ENCODE data around the gene TARS3. TPM values are rescaled to one million over a fixed set of nuclear protein-coding genes. Genes with fewer than 3 reads are reported as not detected.

TARS3 gene
- total RNA-seq, 1 donor from 2014 or later, result 6.9 TPM

GRCh38 chr15:101686718-101687117, 37.6 kb downstream of the TARS3 start:
- intact Hi-C loops (cut with DNase I), result no loop called here
- H3K27me3 ChIP-seq, result no peaks in the 10 kb centered on the region
- H3K27ac ChIP-seq, result no peak overlapping the region
- H3K4me3 ChIP-seq, result no peak overlapping the region
- peaks cover 0 to 14% of the 10 kb centered on the region in 2 donors for H3K36me3 ChIP-seq
- TF ChIP-seq POLR2AphosphoS5 (IDR thresholded peaks at IDR 0.05; ENCODE audit: insufficient read depth in 1 of 2, low read depth in 1 of 2) (no peak), POLR2A (IDR thresholded peaks at IDR 0.05) (no peak), CTCF (IDR thresholded peaks at IDR 0.05) (no peak)
- H3K9me3 ChIP-seq, result no peaks in the 10 kb centered on the region
- no peak for DNase-seq (ENCODE audit: extremely low spot score in 2 of 2)
- H3K4me1 ChIP-seq, result no peaks in the 10 kb centered on the region

GRCh38 chr15:101684877-101685276, 39.4 kb downstream of the TARS3 start:
- H3K36me3 ChIP-seq, result peaks cover 0 to 14% of the 10 kb centered on the region in 2 donors
- H3K9me3 ChIP-seq, result no peaks in the 10 kb centered on the region
- intact Hi-C loops (cut with DNase I), result no loop called here
- H3K4me1 ChIP-seq, result no peaks in the 10 kb centered on the region
- no peak overlapping the region for H3K4me3 ChIP-seq
- DNase-seq (ENCODE audit: extremely low spot score in 2 of 2), result no peak
- TF ChIP-seq POLR2AphosphoS5 (IDR thresholded peaks at IDR 0.05; ENCODE audit: insufficient read depth in 1 of 2, low read depth in 1 of 2), result no peak
- no peak for TF ChIP-seq CTCF (IDR thresholded peaks at IDR 0.05)
- no peak for TF ChIP-seq POLR2A (IDR thresholded peaks at IDR 0.05)
- no peak overlapping the region for H3K27ac ChIP-seq
- H3K27me3 ChIP-seq, result no peaks in the 10 kb centered on the region

GRCh38 chr15:101684384-101684783, 39.9 kb downstream of the TARS3 start:
- intact Hi-C loops (cut with DNase I), result no loop called here
- H3K36me3 ChIP-seq, result peaks cover 0 to 14% of the 10 kb centered on the region in 2 donors
- no peaks in the 10 kb centered on the region for H3K9me3 ChIP-seq
- no peak overlapping the region for H3K27ac ChIP-seq
- no peak for DNase-seq (ENCODE audit: extremely low spot score in 2 of 2)
- H3K4me3 ChIP-seq, result no peak overlapping the region
- H3K27me3 ChIP-seq, result no peaks in the 10 kb centered on the region
- TF ChIP-seq CTCF (IDR thresholded peaks at IDR 0.05), result no peak
- TF ChIP-seq POLR2A (IDR thresholded peaks at IDR 0.05), result no peak
- TF ChIP-seq POLR2AphosphoS5 (IDR thresholded peaks at IDR 0.05; ENCODE audit: insufficient read depth in 1 of 2, low read depth in 1 of 2), result no peak
- no peaks in the 10 kb centered on the region for H3K4me1 ChIP-seq

DNA sequence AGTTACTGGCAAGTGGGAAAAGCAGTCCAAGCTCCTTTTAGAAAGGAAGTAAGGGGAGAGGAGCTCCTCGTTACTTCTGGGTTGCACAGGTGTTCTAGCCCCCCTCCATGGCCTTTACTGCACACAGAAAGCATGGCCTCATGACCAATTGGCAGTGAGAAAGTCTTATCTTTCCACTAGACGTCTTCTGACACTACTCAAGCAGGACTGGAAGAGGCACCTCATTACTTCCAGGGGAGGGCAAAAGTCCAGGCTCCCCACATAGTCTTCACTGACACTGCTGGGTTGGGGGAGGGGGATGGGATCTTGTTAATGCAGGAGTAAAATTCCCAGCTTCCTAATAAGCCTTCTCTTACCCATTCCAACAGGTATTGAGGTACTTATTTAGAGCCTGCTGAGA, 44.5 kb downstream of the TARS3 start:
- Histone ChIP-seq H3K9me3 (no peaks in the 10 kb centered on the region), H3K36me3 (peaks cover 0 to 17% of the 10 kb centered on the region in 2 donors), H3K4me3 (no peak overlapping the region), H3K27ac (no peak overlapping the region), H3K4me1 (no peaks in the 10 kb centered on the region), H3K27me3 (no peaks in the 10 kb centered on the region)
- intact Hi-C loops (cut with DNase I), result no loop called here
- no peak for DNase-seq (ENCODE audit: extremely low spot score in 2 of 2)
- TF ChIP-seq POLR2A (IDR thresholded peaks at IDR 0.05), result no peak
- no peak for TF ChIP-seq POLR2AphosphoS5 (IDR thresholded peaks at IDR 0.05; ENCODE audit: insufficient read depth in 1 of 2, low read depth in 1 of 2)
- TF ChIP-seq CTCF (IDR thresholded peaks at IDR 0.05), result no peak

GRCh38 chr15:101676921-101677329, 47.3 kb downstream of the TARS3 start:
- no peak for DNase-seq (ENCODE audit: extremely low spot score in 2 of 2)
- H3K9me3 ChIP-seq, result no peaks in the 10 kb centered on the region
- no peaks in the 10 kb centered on the region for H3K27me3 ChIP-seq
- no peak overlapping the region for H3K27ac ChIP-seq
- TF ChIP-seq POLR2AphosphoS5 (IDR thresholded peaks at IDR 0.05; ENCODE audit: insufficient read depth in 1 of 2, low read depth in 1 of 2) (no peak), CTCF (IDR thresholded peaks at IDR 0.05) (no peak), POLR2A (IDR thresholded peaks at IDR 0.05) (no peak)
- H3K36me3 ChIP-seq, result peaks cover 0 to 24% of the 10 kb centered on the region in 2 donors
- no peaks in the 10 kb centered on the region for H3K4me1 ChIP-seq
- H3K4me3 ChIP-seq, result no peak overlapping the region
- intact Hi-C loops (cut with DNase I), result no loop called here

All from vagina (tissue), 2 donors.